HepG2 (cell line): Measurements from ENCODE around the gene CHEK2. TPM values are rescaled to one million over a fixed set of nuclear protein-coding genes. Genes with fewer than 3 reads are reported as not detected.
A peak's percentile ranks its signal among the peaks of the same experiment; 100 is the strongest.

Source experiments
- CCAR2 ChIP-seq: fragments of 200-400 bp; formaldehyde crosslinking; optimal IDR thresholded peaks from 2 replicates; pipeline ENCODE3; 2018; ENCODE audit warnings: low read depth, mild to moderate bottlenecking, low read length, moderate library complexity
- FOXC1 ChIP-seq: sonication (generic); formaldehyde crosslinking; IDR thresholded peaks from 2 replicates; pipeline ENCODE4 v1.8.0; 2022; ENCODE audit warnings: mild to moderate bottlenecking, missing genetic modification reagents, borderline replicate concordance
- KAT2B ChIP-seq: fragments of 150-350 bp; IDR thresholded peaks from 2 replicates; pipeline ENCODE4 v1.6.1; 2014; ENCODE audit warnings: low read depth, low read length, borderline replicate concordance
- NCOA2 ChIP-seq: sonication (generic); formaldehyde crosslinking; IDR thresholded peaks from 2 replicates; pipeline ENCODE4 v1.8.0; 2022; ENCODE audit warnings: inconsistent platforms
- NFIB ChIP-seq: sonication (generic); formaldehyde crosslinking; IDR thresholded peaks from 2 replicates; pipeline ENCODE4 v1.9.0; 2021; ENCODE audit warnings: missing genetic modification reagents, mild to moderate bottlenecking, borderline replicate concordance
- RARA ChIP-seq: IDR thresholded peaks from 2 replicates; pipeline ENCODE4 v1.6.1; 2016; ENCODE audit warnings: missing genetic modification reagents, missing compliant biosample characterization
- RBFOX2 ChIP-seq: fragments of 200-400 bp; formaldehyde crosslinking; IDR thresholded peaks from 2 replicates; pipeline ENCODE4 v1.6.1; 2017; ENCODE audit warnings: low read depth, mild to moderate bottlenecking, low read length
- SOX13 ChIP-seq, 3 experiments: fragments of 450-650 bp in 1 of 3; sonication (generic) in 1 of 3; formaldehyde crosslinking in 1 of 3; IDR thresholded peaks in 2 of 3; conservative IDR thresholded peaks in 1 of 3; 2 replicates each; pipeline versions ENCODE4 v1.5.0 to v1.6.1; 2016 to 2020; ENCODE audit warnings: antibody characterized with exemption in 1 of 3, mild to moderate bottlenecking in 1 of 3, missing compliant biosample characterization in 1 of 3, missing genetic modification reagents in 1 of 3, moderate library complexity in 1 of 3
- SSRP1 ChIP-seq: IDR thresholded peaks from 2 replicates; pipeline ENCODE4 v1.6.1; 2016; ENCODE audit warnings: control low read depth
- WIZ ChIP-seq: sonication (generic); formaldehyde crosslinking; IDR thresholded peaks from 2 replicates; pipeline ENCODE4 v1.5.1; 2020; ENCODE audit warnings: mild to moderate bottlenecking, missing genetic modification reagents
- YEATS2 ChIP-seq: sonication (generic); formaldehyde crosslinking; IDR thresholded peaks from 2 replicates; pipeline ENCODE4 v1.4.0; 2020; ENCODE audit warnings: missing genetic modification reagents, borderline replicate concordance
- ZFP1 ChIP-seq: IDR thresholded peaks from 2 replicates; pipeline ENCODE4 v1.6.1; 2016
- ZMYM2 ChIP-seq: sonication (generic); formaldehyde crosslinking; IDR thresholded peaks from 2 replicates; pipeline ENCODE4 v1.8.0; 2022; ENCODE audit warnings: mild to moderate bottlenecking, missing genetic modification reagents
- ZMYM3 ChIP-seq: sonication (generic); formaldehyde crosslinking; IDR thresholded peaks from 2 replicates; pipeline ENCODE4 v1.5.1; 2020; ENCODE audit warnings: mild to moderate bottlenecking, missing genetic modification reagents
- ZNF382 ChIP-seq: sonication (generic); formaldehyde crosslinking; IDR thresholded peaks from 2 replicates; pipeline ENCODE4 v1.5.0; 2020; ENCODE audit warnings: missing genetic modification reagents, mild to moderate bottlenecking, borderline replicate concordance
- ZNF839 ChIP-seq: sonication (generic); formaldehyde crosslinking; IDR thresholded peaks from 2 replicates; pipeline ENCODE4 v1.4.0; 2020; ENCODE audit warnings: missing genetic modification reagents, mild to moderate bottlenecking, borderline replicate concordance
- polyA plus RNA-seq, 8 experiments: library from polyadenylated mRNA; depleted of rRNA in 3 of 8; stranded (reverse) in 7 of 8; unstranded in 1 of 8; fragments of >200 nt; fragmentation: Illumina TruSeq in 4 of 8; extraction: Trizol in 4 of 8; gene quantifications; 2 replicates each; pipeline versions ENCODE4 v1.2.1 to v1.2.3, GENCODE V29; 2011 to 2016; ENCODE audit warnings: low read depth in 4 of 8, missing spikeins in 1 of 8, mixed read lengths in 1 of 8; ENCODE audit not compliant: insufficient read depth in 1 of 8
- total RNA-seq, 5 experiments: library from RNA; depleted of rRNA; stranded (reverse); fragments of >200 nt; fragmentation: Illumina TruSeq; extraction: Trizol; gene quantifications; 2 replicates each; pipeline ENCODE4 v1.2.3, GENCODE V29; 2016; ENCODE audit warnings: low read depth in 1 of 5
- TF ChIP-seq, protein P1 (sequence below): IDR thresholded peaks from 2 replicates; pipeline ENCODE4 v1.6.1; 2016
- TF ChIP-seq, protein P2 (sequence below): sonication (generic); formaldehyde crosslinking; IDR thresholded peaks from 2 replicates; pipeline ENCODE4 v1.9.0; 2021; ENCODE audit warnings: missing genetic modification reagents, borderline replicate concordance
- TF ChIP-seq, protein P3 (sequence below): sonication (generic); formaldehyde crosslinking; IDR thresholded peaks from 2 replicates; pipeline ENCODE4 v1.4.0; 2020; ENCODE audit warnings: missing genetic modification reagents, mild to moderate bottlenecking, borderline replicate concordance
- TF ChIP-seq, protein P4 (sequence below): sonication (generic); formaldehyde crosslinking; IDR thresholded peaks from 2 replicates; pipeline ENCODE4 v1.4.0; 2020; ENCODE audit warnings: mild to moderate bottlenecking, low read depth, missing genetic modification reagents

The CHEK2 gene
- total and polyA plus RNA-seq, 2 of the 13 experiments (the other 11 are each of a cell fraction or from before 2014, with no cell fraction given): 27.0 to 40.5 TPM

DNA sequence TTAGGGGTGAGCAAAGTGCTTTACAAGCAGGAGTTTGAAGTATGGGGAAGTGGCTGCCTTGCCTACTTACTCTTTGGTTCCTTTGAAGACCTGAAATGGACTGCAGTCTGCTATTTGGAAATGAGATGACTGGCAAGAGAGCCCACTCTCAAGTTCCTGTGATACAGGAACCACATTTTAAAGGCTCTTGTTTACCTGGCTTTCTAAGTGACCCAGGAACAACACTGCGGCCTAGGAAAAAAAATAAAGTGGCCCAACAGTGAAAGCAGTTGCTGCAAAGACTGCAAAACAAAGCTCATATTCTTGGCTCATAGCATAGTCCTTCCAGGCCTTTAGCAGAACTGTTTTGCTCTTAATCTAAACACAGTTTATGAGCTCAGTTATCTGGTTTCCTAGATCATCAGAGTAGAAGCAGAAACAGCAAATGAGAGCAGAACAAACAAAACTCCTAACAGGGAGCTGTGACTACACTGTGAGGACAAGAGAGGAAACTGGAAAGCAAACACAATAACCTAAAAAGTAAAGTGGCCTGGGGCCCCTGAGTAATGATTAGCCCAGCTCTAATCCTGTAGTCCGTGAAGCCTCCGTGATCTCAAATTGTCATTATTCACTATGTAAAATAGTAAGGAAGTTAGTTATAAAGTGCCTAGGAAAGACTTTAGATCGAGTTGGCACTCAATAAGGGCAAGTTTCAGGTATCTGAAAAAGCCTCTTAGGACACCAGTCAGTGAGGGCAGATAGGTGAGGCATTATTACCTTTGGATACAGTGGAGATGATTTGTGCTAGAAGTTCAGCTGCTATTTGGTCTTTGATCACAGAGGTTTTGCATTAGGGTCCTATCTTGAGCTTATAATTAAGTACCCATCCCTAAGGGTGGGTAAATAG is 42.4 kb upstream of the CHEK2 start (continued):
- TF ChIP-seq, protein P1, sequence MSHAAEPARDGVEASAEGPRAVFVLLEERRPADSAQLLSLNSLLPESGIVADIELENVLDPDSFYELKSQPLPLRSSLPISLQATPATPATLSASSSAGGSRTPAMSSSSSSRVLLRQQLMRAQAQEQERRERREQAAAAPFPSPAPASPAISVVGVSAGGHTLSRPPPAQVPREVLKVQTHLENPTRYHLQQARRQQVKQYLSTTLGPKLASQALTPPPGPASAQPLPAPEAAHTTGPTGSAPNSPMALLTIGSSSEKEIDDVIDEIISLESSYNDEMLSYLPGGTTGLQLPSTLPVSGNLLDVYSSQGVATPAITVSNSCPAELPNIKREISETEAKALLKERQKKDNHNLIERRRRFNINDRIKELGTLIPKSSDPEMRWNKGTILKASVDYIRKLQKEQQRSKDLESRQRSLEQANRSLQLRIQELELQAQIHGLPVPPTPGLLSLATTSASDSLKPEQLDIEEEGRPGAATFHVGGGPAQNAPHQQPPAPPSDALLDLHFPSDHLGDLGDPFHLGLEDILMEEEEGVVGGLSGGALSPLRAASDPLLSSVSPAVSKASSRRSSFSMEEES: no peak
- TF ChIP-seq KAT2B (no peak), CCAR2 (no peak), ZFP1 (0 out of 2 replicates have a peak, but pooled peaks have one; percentile 42), SOX13 (IDR thresholded peaks at IDR 0.05) (peak; percentile 48; the same call in 1 of the 2 replicates), SOX13 (CRISPR knock-in tag; conservative IDR thresholded peaks at IDR 0.05 in 1 of 2, IDR thresholded peaks at IDR 0.05 in 1 of 2) (peak in 1 of 2 experiments; percentile 85; a peak in 2 of 4 replicates), ZMYM3 (CRISPR knock-in tag) (no peak; the same call in 1 of the 2 replicates), SSRP1 (no peak; the same call in 1 of the 2 replicates), WIZ (CRISPR knock-in tag) (no peak), NFIB (CRISPR knock-in tag) (no peak), RBFOX2 (peak; percentile 44; the same call in 1 of the 2 replicates), NCOA2 (CRISPR knock-in tag) (peak; percentile 80; the same call in 1 of the 2 replicates), ZNF382 (no peak), YEATS2 (CRISPR knock-in tag) (no peak; the same call in 1 of the 2 replicates), RARA (CRISPR knock-in tag) (peak; percentile 69), FOXC1 (CRISPR knock-in tag) (no peak), ZNF839 (no peak), ZMYM2 (CRISPR knock-in tag) (no peak; the same call in 1 of the 2 replicates)
- TF ChIP-seq, protein P2, sequence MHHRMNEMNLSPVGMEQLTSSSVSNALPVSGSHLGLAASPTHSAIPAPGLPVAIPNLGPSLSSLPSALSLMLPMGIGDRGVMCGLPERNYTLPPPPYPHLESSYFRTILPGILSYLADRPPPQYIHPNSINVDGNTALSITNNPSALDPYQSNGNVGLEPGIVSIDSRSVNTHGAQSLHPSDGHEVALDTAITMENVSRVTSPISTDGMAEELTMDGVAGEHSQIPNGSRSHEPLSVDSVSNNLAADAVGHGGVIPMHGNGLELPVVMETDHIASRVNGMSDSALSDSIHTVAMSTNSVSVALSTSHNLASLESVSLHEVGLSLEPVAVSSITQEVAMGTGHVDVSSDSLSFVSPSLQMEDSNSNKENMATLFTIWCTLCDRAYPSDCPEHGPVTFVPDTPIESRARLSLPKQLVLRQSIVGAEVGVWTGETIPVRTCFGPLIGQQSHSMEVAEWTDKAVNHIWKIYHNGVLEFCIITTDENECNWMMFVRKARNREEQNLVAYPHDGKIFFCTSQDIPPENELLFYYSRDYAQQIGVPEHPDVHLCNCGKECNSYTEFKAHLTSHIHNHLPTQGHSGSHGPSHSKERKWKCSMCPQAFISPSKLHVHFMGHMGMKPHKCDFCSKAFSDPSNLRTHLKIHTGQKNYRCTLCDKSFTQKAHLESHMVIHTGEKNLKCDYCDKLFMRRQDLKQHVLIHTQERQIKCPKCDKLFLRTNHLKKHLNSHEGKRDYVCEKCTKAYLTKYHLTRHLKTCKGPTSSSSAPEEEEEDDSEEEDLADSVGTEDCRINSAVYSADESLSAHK (CRISPR knock-in tag): no peak
- TF ChIP-seq, protein P3, sequence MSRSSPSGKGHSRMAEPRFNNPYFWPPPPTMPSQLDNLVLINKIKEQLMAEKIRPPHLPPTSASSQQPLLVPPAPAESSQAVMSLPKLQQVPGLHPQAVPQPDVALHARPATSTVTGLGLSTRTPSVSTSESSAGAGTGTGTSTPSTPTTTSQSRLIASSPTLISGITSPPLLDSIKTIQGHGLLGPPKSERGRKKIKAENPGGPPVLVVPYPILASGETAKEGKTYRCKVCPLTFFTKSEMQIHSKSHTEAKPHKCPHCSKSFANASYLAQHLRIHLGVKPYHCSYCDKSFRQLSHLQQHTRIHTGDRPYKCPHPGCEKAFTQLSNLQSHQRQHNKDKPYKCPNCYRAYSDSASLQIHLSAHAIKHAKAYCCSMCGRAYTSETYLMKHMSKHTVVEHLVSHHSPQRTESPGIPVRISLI (CRISPR knock-in tag): peak; percentile 83
- TF ChIP-seq, protein P4, sequence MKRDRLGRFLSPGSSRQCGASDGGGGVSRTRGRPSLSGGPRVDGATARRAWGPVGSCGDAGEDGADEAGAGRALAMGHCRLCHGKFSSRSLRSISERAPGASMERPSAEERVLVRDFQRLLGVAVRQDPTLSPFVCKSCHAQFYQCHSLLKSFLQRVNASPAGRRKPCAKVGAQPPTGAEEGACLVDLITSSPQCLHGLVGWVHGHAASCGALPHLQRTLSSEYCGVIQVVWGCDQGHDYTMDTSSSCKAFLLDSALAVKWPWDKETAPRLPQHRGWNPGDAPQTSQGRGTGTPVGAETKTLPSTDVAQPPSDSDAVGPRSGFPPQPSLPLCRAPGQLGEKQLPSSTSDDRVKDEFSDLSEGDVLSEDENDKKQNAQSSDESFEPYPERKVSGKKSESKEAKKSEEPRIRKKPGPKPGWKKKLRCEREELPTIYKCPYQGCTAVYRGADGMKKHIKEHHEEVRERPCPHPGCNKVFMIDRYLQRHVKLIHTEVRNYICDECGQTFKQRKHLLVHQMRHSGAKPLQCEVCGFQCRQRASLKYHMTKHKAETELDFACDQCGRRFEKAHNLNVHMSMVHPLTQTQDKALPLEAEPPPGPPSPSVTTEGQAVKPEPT: no peak
